ENCODE measurements around the gene HEATR1. TPM values are rescaled to one million over a fixed set of nuclear protein-coding genes. Genes with fewer than 3 reads are reported as not detected.
"Not testable (repeated sequence)": the region's sequence is repeated elsewhere in the genome, so short reads cannot be mapped to it uniquely, and the experiment has no call there.

Gene HEATR1
- 10 to 100 TPM; 49.4 to 74.0 TPM for total RNA-seq

GRCh38 chr1:236603991-236604904, at the start of gene HEATR1:
TSS of gene HEATR1 (minus strand) at chr1:236604516. CDS start at chr1:236604095, 421 bp downstream.
- peak; percentile 96 for ATAC-seq
- peaks cover 15 to 18% of the 10 kb centered on the region in 2 donors for H3K36me3 Mint-ChIP-seq

GRCh38 chr1:236645016-236645680, 40.8 kb upstream of the HEATR1 start:
- ATAC-seq (no peak), DNase-seq (ENCODE audit: low spot score in 2 of 2) (no peak)
- no peaks in the 10 kb centered on the region for H3K36me3 Mint-ChIP-seq
- H3K27ac Mint-ChIP-seq: no peak overlapping the region
- H3K9me3 Mint-ChIP-seq: no peaks in the 10 kb centered on the region

More at GRCh38 chr1:236603991-236604904, at the start of gene HEATR1:
- Mint-ChIP-seq H3K9me3 (no peaks in the 10 kb centered on the region), H3K27ac (peak within 1 kb of the TSS; percentile 96)
- DNase-seq (ENCODE audit: low spot score in 2 of 2): peak; percentile 85 to 93

DNA sequence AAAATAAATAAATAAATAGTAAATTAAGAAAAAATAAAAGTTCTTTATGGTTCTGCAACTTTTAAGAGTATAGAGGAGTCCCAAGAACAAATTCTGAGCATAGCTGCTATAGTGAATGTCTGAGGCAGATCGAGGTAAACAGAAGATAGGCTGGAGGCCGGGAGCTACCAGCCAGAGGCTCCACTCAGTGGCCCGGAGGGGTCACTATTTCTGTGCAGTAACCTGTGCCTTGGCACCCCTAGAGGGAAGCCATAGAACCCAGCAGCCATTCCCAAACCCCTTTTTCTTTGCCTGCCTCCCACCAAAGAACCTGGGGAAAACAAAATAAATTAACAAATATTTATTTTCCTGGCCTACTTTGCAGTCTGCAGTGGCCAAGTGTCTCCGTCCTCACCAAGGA, 38.4 kb upstream of the HEATR1 start:
- Mint-ChIP-seq H3K36me3 (no peaks in the 10 kb centered on the region), H3K27ac (no peak overlapping the region), H3K9me3 (no peaks in the 10 kb centered on the region)
- no peak for DNase-seq (ENCODE audit: low spot score in 2 of 2)
- no peak for ATAC-seq

GRCh38 chr1:236639686-236640085, 35.4 kb upstream of the HEATR1 start:
- no peak for DNase-seq (ENCODE audit: low spot score in 2 of 2)
- Mint-ChIP-seq H3K36me3 (no peaks in the 10 kb centered on the region), H3K9me3 (no peaks in the 10 kb centered on the region), H3K27ac (no peak overlapping the region)
- no peak for ATAC-seq

- Mint-ChIP-seq H3K36me3 (no peaks in the 10 kb centered on the region), H3K9me3 (no peaks in the 10 kb centered on the region), H3K27ac (no peak overlapping the region)
- DNase-seq (ENCODE audit: low spot score in 2 of 2) (no peak), ATAC-seq (no peak)
Observed at GRCh38 chr1:236638945-236639344, 34.6 kb upstream of the HEATR1 start.

- no peak for ATAC-seq
- no peaks in the 10 kb centered on the region for H3K36me3 Mint-ChIP-seq
Observed at GRCh38 chr1:236636017-236636416, 31.7 kb upstream of the HEATR1 start.

GRCh38 chr1:236627727-236628408, 23.6 kb upstream of the HEATR1 start:
- H3K27ac Mint-ChIP-seq: no peak overlapping the region
- H3K9me3 Mint-ChIP-seq: peaks cover under 1 to 3% of the 10 kb centered on the region in 2 donors
- DNase-seq (ENCODE audit: low spot score in 2 of 2) (no peak), ATAC-seq (no peak)
- peaks cover 0 to 11% of the 10 kb centered on the region in 2 donors for H3K36me3 Mint-ChIP-seq

More at GRCh38 chr1:236636017-236636416, 31.7 kb upstream of the HEATR1 start:
- no peak for DNase-seq (ENCODE audit: low spot score in 2 of 2)
- peaks cover 0 to 4% of the 10 kb centered on the region in 2 donors for H3K9me3 Mint-ChIP-seq
- H3K27ac Mint-ChIP-seq: no peak overlapping the region

DNA sequence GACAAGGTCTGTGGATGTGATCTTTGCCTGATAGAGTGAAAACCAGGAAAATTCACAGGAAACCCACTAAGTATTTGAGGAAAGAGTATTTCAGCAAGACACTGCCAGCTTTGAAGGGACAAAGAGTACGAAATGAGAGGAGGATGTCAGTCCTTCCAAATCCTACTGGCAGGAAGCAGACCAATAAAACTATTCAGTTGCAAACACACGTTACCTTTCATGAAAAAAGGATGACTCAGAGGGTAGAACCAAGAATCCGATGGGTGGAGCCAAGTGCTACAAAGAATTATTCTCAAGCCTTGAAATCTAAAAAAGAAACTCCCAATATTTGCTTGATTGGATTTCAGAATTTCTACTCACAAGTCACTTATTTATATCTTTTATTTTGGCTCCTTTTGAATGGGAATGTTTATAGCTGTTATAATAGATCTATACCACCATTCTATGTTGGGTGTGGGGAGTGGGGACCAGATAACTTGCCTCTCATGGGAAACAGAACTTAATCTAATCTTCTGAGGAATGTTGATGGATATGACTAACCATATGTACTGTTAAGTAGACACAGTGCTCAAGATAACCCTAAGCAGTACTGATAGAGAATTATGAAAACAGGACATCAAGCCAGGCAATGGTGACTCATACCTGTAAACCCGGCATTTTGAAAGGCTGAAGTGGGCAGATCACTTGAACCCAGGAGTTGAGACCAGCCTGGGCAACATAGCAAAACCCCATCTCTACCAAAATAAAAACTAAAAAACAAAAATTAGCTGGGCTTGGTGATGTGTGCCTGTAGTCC, 19.3 kb upstream of the HEATR1 start:
- peaks cover 9 to 10% of the 10 kb centered on the region in 2 donors for H3K9me3 Mint-ChIP-seq
- ATAC-seq (no peak), DNase-seq (ENCODE audit: low spot score in 2 of 2) (no peak)
- H3K36me3 Mint-ChIP-seq: peaks cover 0 to 19% of the 10 kb centered on the region in 2 donors
- H3K27ac Mint-ChIP-seq: no peak overlapping the region

GRCh38 chr1:236622407-236622806, 18.1 kb upstream of the HEATR1 start:
- peaks cover 0 to 18% of the 10 kb centered on the region in 2 donors for H3K36me3 Mint-ChIP-seq
- no peak overlapping the region for H3K27ac Mint-ChIP-seq
- DNase-seq (ENCODE audit: low spot score in 2 of 2): no peak
- ATAC-seq: no peak
- H3K9me3 Mint-ChIP-seq: peaks cover 9 to 10% of the 10 kb centered on the region in 2 donors

DNA sequence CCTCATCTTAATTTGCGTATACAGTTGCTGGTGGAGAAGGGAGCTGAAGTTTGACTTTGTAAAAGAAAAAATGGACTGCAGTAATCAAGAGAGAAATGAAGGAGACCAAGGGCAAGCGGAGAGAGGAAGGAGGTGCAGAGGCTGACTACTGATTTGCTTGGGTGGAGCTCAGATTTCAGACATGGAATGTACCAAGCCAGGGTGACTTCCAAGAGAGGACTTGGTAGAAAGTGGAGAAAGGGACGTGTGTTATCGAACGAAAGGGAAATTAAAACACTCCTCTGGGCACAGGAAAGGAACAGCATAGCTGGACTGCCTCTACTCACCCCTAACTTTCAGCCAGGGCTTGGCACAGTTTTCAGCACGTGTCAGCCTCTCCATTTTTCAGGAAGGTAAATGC, 15.1 kb upstream of the HEATR1 start:
- H3K27ac Mint-ChIP-seq: no peak overlapping the region
- H3K9me3 Mint-ChIP-seq: peaks cover 6 to 10% of the 10 kb centered on the region in 2 donors
- no peak for ATAC-seq
- peaks cover 0 to 12% of the 10 kb centered on the region in 2 donors for H3K36me3 Mint-ChIP-seq
- DNase-seq (ENCODE audit: low spot score in 2 of 2): no peak

DNA sequence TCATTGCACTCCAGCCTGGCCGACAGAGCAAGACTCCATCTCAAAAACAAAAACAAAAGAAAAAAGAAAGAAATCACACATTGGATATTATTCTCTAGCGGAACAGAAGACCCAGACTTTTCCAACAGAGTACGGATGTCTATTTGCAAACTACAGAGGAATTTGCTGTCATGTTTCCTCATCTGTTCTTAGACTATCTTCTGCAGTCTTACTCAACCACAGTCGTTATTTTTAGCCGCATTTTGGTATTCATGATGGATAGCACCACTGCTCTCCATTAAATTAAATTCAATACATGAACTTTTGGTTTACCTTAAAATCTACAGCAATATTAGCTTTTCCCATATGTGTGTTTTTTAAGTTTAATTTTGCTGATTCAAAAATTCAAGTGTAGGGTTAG, 14.2 kb upstream of the HEATR1 start:
- Mint-ChIP-seq H3K36me3 (peaks cover 0 to 12% of the 10 kb centered on the region in 2 donors), H3K9me3 (peaks cover 6 to 10% of the 10 kb centered on the region in 2 donors), H3K27ac (peak overlapping the region in 1 of 2 donors; percentile 11)
- DNase-seq (ENCODE audit: low spot score in 2 of 2) (no peak), ATAC-seq (no peak)

DNA sequence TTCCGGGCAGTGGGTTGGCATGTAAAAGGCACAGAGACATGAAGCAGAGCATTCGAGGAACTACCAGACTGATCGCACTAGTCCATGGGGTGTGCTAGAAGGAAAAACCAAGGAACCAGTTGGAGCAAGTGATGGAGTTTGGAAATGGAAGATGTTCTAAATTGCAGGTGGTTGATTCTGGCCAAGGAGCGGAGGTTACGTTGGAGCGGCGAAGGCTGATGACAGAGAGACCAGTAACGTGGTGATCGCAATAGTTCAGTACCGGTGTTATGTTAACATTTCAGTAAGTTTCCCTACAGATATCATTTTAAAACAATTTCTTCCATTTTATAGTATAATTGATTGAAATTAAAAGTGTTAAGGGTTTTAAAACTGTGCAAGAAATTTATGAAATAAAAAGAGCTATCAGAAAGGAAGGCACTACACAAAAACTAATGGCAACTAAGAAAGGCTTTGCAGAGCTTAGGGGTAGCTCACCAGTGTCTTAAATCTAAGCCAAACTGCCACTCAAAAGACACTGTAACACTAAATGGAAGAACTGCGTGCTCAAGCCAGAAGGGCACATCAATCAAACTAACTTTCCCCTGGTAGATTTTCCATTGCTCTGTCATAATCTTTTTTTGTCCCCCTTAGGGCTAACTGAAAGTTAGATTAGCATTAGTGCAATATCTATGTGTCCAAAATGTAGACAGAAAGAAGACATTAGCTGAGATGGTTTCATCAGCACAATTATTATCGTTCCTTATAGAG, 11.3 kb upstream of the HEATR1 start:
- no peak for DNase-seq (ENCODE audit: low spot score in 2 of 2)
- no peak overlapping the region for H3K27ac Mint-ChIP-seq
- no peaks in the 10 kb centered on the region for H3K36me3 Mint-ChIP-seq
- no peaks in the 10 kb centered on the region for H3K9me3 Mint-ChIP-seq
- ATAC-seq: no peak

GRCh38 chr1:236612349-236612748, 8.0 kb upstream of the HEATR1 start:
- H3K9me3 Mint-ChIP-seq: no peaks in the 10 kb centered on the region
- H3K27ac Mint-ChIP-seq: no peak overlapping the region
- DNase-seq (ENCODE audit: low spot score in 2 of 2): no peak
- H3K36me3 Mint-ChIP-seq: no peaks in the 10 kb centered on the region
- no peak for ATAC-seq

GRCh38 chr1:236608930-236609726, 4.8 kb upstream of the HEATR1 start:
- Mint-ChIP-seq H3K9me3 (no peaks in the 10 kb centered on the region), H3K27ac (no peak overlapping the region), H3K36me3 (peaks cover 0 to 8% of the 10 kb centered on the region in 2 donors)
- ATAC-seq: no peak
- DNase-seq (ENCODE audit: low spot score in 2 of 2): no peak

DNA sequence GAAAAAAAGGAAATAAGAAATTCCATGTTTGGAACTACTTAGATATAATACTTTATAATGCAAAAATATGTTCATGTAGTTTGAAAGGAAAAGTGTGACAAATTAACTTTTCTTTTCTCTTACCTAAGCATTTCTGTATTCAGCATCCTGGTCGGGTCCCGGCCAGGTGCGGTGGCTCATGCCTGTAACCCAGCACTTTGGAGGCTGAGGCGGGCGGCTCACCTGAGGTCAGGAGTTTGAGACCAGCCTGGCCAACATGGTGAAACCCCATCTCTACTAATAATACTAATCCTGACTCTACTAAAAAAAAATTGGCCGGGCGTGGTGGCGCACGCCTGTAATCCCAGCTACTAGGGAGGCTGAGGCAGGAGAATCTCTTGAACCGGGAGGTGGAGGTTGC, 3.3 kb upstream of the HEATR1 start:
- H3K36me3 Mint-ChIP-seq: peaks cover 10 to 15% of the 10 kb centered on the region in 2 donors
- not testable (repeated sequence) for H3K9me3 Mint-ChIP-seq; ATAC-seq; H3K27ac Mint-ChIP-seq; DNase-seq (ENCODE audit: low spot score in 2 of 2)
